HepG2 (cell line): ENCODE results near the gene MORN1. TPM values are rescaled to one million over a fixed set of nuclear protein-coding genes. Genes with fewer than 3 reads are reported as not detected.
A peak's percentile ranks its signal among the peaks of the same experiment; 100 is the strongest.

ENCODE experiments used
- ATAC-seq: fragments of 200-7000 bp; cut with Tn5 transposase; 3 replicates; pipeline ENCODE4 v1.9.1; 2020; ENCODE audit warnings: mild to moderate bottlenecking, moderate library complexity
- BruUV-seq: library from RNA; stranded (reverse); fragments of 400-500 nt; replicated peaks from 2 replicates; lab custom pipeline; 2021; lab: Mats Ljungman, UMichigan
- CTCF ChIA-PET: fragments of 300-600 bp; formaldehyde crosslinking; extraction: SDS; loops from one replicate; lab custom pipeline; 2021; ENCODE audit warnings: low total read pairs, inconsistent platforms, low intra/inter-chr PET ratio; lab: Yijun Ruan, JAX
- POLR2A ChIA-PET: fragments of 350-600 bp; sonication (Branson Sonifier 250); formaldehyde crosslinking; loops from one replicate; lab custom pipeline; 2020; ENCODE audit warnings: antibody characterized with exemption, inconsistent platforms; lab: Yijun Ruan, JAX
- DNase-seq: peaks from one replicate; pipeline ENCODE4 v3.0.0-alpha.2; 2015; ENCODE audit warnings: low spot score
- FAIRE-seq: peaks from 3 replicates; lab custom pipeline; 2011; peaks lifted over from hg19 to GRCh38; lab: Jason Lieb, UNC
- H2AFZ ChIP-seq: one replicate; pipeline ENCODE4 v1.6.1; 2011; ENCODE audit warnings: low read length, inconsistent platforms
- H3K27ac ChIP-seq: fragments of 300-600 bp; 3 replicates; pipeline ENCODE4 v1.8.0; 2011; ENCODE audit warnings: mixed run types, mild to moderate bottlenecking, mixed read lengths, low read length, inconsistent platforms; ENCODE audit not compliant: insufficient read depth; ENCODE audit errors: extremely low read length
- H3K27me3 ChIP-seq, 2 experiments: fragments of 200-600 bp in 1 of 2; 2 replicates in 1 of 2; 3 replicates in 1 of 2; pipeline versions ENCODE4 v1.6.0 to v1.8.0; 2011; ENCODE audit warnings: low read length in 2 of 2, mild to moderate bottlenecking in 2 of 2, moderate library complexity in 2 of 2, inconsistent platforms in 1 of 2; ENCODE audit not compliant: insufficient read depth in 2 of 2, control insufficient read depth in 1 of 2
- H3K36me3 ChIP-seq, 2 experiments: fragments of 200-600 bp in 1 of 2; replicated peaks in 1 of 2; 2 replicates in 1 of 2; 3 replicates in 1 of 2; pipeline versions ENCODE4 v1.5.1 to v1.8.0; 2011; ENCODE audit warnings: low read length in 2 of 2, inconsistent platforms in 1 of 2; ENCODE audit not compliant: insufficient read depth in 2 of 2, control insufficient read depth in 1 of 2
- H3K4me1 ChIP-seq: 2 replicates; pipeline ENCODE4 v1.5.1; 2012; ENCODE audit warnings: low read length, inconsistent platforms; ENCODE audit not compliant: insufficient read depth
- H3K4me2 ChIP-seq: 2 replicates; pipeline ENCODE4 v1.6.0; 2011; ENCODE audit warnings: low read depth, low read length, inconsistent platforms
- H3K4me3 ChIP-seq, 3 experiments: fragments of 200-600 bp in 1 of 3; sonication (generic), shearing (Covaris generic) in 1 of 3; replicated peaks in 1 of 3; 2 replicates each; pipeline ENCODE4 v1.5.1; 2011 to 2016; ENCODE audit warnings: low read length in 3 of 3, inconsistent platforms in 2 of 3, low read depth in 2 of 3, mild to moderate bottlenecking in 2 of 3, control low read depth in 1 of 3, mixed read lengths in 1 of 3; ENCODE audit not compliant: insufficient read depth in 1 of 3
- H3K79me2 ChIP-seq: one replicate; pipeline ENCODE4 v1.6.1; 2011; ENCODE audit warnings: low read length, inconsistent platforms; ENCODE audit not compliant: insufficient read depth
- H3K9ac ChIP-seq: 2 replicates; pipeline ENCODE4 v1.6.0; 2011; ENCODE audit warnings: mild to moderate bottlenecking, low read depth, low read length, inconsistent platforms; ENCODE audit not compliant: insufficient read depth
- H3K9me3 ChIP-seq: 2 replicates; pipeline ENCODE4 v1.5.1; 2012; ENCODE audit warnings: mild to moderate bottlenecking, low read length
- H4K20me1 ChIP-seq: 2 replicates; pipeline ENCODE4 v1.6.0; 2011; ENCODE audit warnings: inconsistent platforms, mild to moderate bottlenecking, low read length, moderate library complexity; ENCODE audit not compliant: insufficient read depth
- AKAP8 ChIP-seq: sonication (generic); formaldehyde crosslinking; IDR thresholded peaks from 2 replicates; pipeline ENCODE4 v1.5.1; 2020; ENCODE audit warnings: mild to moderate bottlenecking, missing genetic modification reagents
- BCL6 ChIP-seq: IDR thresholded peaks from 2 replicates; pipeline ENCODE4 v1.6.1; 2016; ENCODE audit warnings: missing genetic modification reagents, missing compliant biosample characterization
- CEBPB ChIP-seq: IDR thresholded peaks from 2 replicates; pipeline ENCODE4 v1.6.1; 2011; ENCODE audit warnings: low read depth, low read length, improper control_type of control experiment, borderline replicate concordance
- CEBPG ChIP-seq: IDR thresholded peaks from 2 replicates; pipeline ENCODE4 v1.6.1; 2016
- EZH2 ChIP-seq: conservative IDR thresholded peaks from 2 replicates; pipeline ENCODE4 v1.6.1; 2012; ENCODE audit warnings: mild to moderate bottlenecking, low read depth, low read length, moderate library complexity
- TFE3 ChIP-seq: IDR thresholded peaks from 2 replicates; pipeline ENCODE4 v1.6.1; 2016
- TOPORS ChIP-seq: sonication (generic); formaldehyde crosslinking; IDR thresholded peaks from 2 replicates; pipeline ENCODE4 v1.8.0; 2023; ENCODE audit warnings: mild to moderate bottlenecking, missing genetic modification reagents
- WGBS: methylation state at CpG from one replicate; pipeline ENCODE4 v1.1.6; 2017; ENCODE audit warnings: low lambda C conversion rate; 5-methylcytosine and 5-hydroxymethylcytosine counted together
- in situ Hi-C: cut with HindIII; loops from 2 replicates; pipeline ENCODE4 v1.10.0; 2017; ENCODE audit warnings: low pct_unique_long_range_greater_than_20kb; ENCODE audit not compliant: extremely low pct_ligation_motif_present
- intact Hi-C: fragments of 100-400 bp; cut with micrococcal nuclease; formaldehyde crosslinking; loops from one replicate; pipeline ENCODE4 v1.10.0; 2022; ENCODE audit not compliant: unreplicated experiment
- polyA plus RNA-seq, 8 experiments: library from polyadenylated mRNA; depleted of rRNA in 3 of 8; stranded (reverse) in 7 of 8; unstranded in 1 of 8; fragments of >200 nt; fragmentation: Illumina TruSeq in 4 of 8; extraction: Trizol in 4 of 8; gene quantifications; 2 replicates each; pipeline versions ENCODE4 v1.2.1 to v1.2.3, GENCODE V29; 2011 to 2016; ENCODE audit warnings: low read depth in 4 of 8, missing spikeins in 1 of 8, mixed read lengths in 1 of 8; ENCODE audit not compliant: insufficient read depth in 1 of 8
- total RNA-seq, 5 experiments: library from RNA; depleted of rRNA; stranded (reverse); fragments of >200 nt; fragmentation: Illumina TruSeq; extraction: Trizol; gene quantifications; 2 replicates each; pipeline ENCODE4 v1.2.3, GENCODE V29; 2016; ENCODE audit warnings: low read depth in 1 of 5
- TF ChIP-seq, protein P1 (sequence below): sonication (generic); formaldehyde crosslinking; IDR thresholded peaks from 2 replicates; pipeline ENCODE4 v1.8.0; 2022; ENCODE audit warnings: missing genetic modification reagents, mild to moderate bottlenecking, inconsistent platforms, borderline replicate concordance
- TF ChIP-seq, protein P2 (sequence below): sonication (generic); formaldehyde crosslinking; IDR thresholded peaks from 2 replicates; pipeline ENCODE4 v1.5.1; 2020; ENCODE audit warnings: mild to moderate bottlenecking, missing genetic modification reagents, moderate library complexity

MORN1 gene
- total and polyA plus RNA-seq, 2 of the 13 experiments (the other 11 are each of a cell fraction or from before 2014, with no cell fraction given), result 3.1 to 6.5 TPM

DNA sequence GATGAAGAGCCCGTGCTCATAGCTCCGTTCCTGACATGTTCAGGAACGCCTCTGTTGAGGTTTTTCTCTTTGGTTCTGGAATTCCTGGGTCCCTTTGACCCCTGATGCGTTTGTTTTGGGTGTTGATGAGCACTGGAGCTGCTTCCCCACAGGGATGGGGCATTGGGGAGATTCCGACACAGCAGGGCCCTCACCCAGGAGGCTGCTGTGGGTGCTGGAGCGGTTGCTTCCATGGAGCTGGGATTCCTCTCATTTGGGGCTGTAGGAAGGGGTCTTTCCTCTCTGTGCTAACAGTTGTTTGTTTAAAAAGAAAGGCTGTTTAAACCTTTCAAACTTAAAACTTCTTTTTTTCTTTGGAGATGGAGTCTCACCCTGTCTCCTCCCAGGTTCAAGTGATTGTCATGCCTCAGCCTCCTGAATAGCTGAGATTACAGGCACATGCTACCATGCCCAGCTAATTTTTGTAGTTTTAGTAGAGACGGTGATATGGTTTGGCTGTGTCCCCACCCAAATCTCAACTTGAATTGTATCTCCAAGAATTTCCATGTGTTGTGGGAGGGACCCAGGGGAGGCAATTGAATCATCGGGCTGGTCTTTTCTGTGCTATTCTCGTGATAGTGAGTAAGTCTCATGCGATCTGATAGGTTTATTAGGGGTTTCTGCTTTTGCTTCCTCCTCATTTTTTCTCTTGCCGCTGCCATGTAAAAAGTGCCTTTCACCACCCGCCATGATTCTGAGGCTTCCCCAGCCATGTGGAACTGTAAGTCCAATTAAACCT is 114.4 kb downstream of the MORN1 start:
- WGBS, result 94% methylated on average over 11 of the region's 12 CpGs
- no peaks in the 10 kb centered on the region for H3K9me3 ChIP-seq
- intact Hi-C loops, result no loop called here
- H2AFZ ChIP-seq, result no peak overlapping the region
- H3K79me2 ChIP-seq, result peaks cover 72% of the 10 kb centered on the region
- ChIA-PET POLR2A (no interaction called here), CTCF (no interaction called here)
- no peak for ATAC-seq
- in situ Hi-C loops, result no loop called here
- H3K36me3 ChIP-seq, result peaks cover 3 to 14% of the 10 kb centered on the region in 2 experiments; a peak in 3 of 5 replicates
- H4K20me1 ChIP-seq, result peaks cover 48% of the 10 kb centered on the region
- DNase-seq, result no peak
- BruUV-seq, result no TSS peak
- no peaks in the 10 kb centered on the region for H3K27me3 ChIP-seq
- H3K4me3 ChIP-seq, result no peak overlapping the region
- H3K27ac ChIP-seq, result no peak overlapping the region
- FAIRE-seq, result no peak
- H3K4me2 ChIP-seq, result no peak overlapping the region
- H3K9ac ChIP-seq, result no peak overlapping the region
- H3K4me1 ChIP-seq, result peaks cover 49% of the 10 kb centered on the region
- no peak for TF ChIP-seq TFE3 (CRISPR knock-in tag)
- no peak for TF ChIP-seq EZH2
- no peak for TF ChIP-seq BCL6 (CRISPR knock-in tag)

- in situ Hi-C loops (no loop called here), intact Hi-C loops (no loop called here)
- Histone ChIP-seq H3K27me3 (no peaks in the 10 kb centered on the region), H3K79me2 (peaks cover 82% of the 10 kb centered on the region), H2AFZ (no peak overlapping the region), H3K9ac (no peak overlapping the region), H3K4me3 (no peak overlapping the region), H3K4me2 (no peak overlapping the region), H3K36me3 (peaks cover 3 to 14% of the 10 kb centered on the region in 2 experiments; a peak in 3 of 5 replicates), H3K4me1 (peaks cover 60% of the 10 kb centered on the region), H3K9me3 (no peaks in the 10 kb centered on the region), H4K20me1 (peaks cover 58% of the 10 kb centered on the region), H3K27ac (peak overlapping the region; percentile 2)
- TF ChIP-seq CEBPB, result peak; percentile 69; the same call in 1 of the 2 replicates
- TF ChIP-seq, protein P1, sequence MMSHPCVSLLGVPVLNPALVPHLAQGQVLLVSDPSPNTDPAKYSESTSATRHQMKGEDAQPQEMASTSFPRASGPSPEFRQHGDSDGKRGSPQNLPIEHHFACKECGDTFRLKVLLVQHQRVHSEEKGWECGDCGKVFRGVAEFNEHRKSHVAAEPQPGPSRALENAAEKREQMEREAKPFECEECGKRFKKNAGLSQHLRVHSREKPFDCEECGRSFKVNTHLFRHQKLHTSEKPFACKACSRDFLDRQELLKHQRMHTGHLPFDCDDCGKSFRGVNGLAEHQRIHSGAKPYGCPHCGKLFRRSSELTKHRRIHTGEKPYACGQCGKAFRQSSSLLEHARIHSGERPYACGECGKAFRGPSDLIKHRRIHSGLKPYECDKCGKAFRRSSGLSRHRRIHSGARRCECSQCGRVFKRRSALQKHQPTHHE (CRISPR knock-in tag), result no peak
- TF ChIP-seq TOPORS (CRISPR knock-in tag), result no peak
- TF ChIP-seq CEBPG (CRISPR knock-in tag), result 0 out of 2 replicates have a peak, but pooled peaks have one; percentile 48
- TF ChIP-seq, protein P2, sequence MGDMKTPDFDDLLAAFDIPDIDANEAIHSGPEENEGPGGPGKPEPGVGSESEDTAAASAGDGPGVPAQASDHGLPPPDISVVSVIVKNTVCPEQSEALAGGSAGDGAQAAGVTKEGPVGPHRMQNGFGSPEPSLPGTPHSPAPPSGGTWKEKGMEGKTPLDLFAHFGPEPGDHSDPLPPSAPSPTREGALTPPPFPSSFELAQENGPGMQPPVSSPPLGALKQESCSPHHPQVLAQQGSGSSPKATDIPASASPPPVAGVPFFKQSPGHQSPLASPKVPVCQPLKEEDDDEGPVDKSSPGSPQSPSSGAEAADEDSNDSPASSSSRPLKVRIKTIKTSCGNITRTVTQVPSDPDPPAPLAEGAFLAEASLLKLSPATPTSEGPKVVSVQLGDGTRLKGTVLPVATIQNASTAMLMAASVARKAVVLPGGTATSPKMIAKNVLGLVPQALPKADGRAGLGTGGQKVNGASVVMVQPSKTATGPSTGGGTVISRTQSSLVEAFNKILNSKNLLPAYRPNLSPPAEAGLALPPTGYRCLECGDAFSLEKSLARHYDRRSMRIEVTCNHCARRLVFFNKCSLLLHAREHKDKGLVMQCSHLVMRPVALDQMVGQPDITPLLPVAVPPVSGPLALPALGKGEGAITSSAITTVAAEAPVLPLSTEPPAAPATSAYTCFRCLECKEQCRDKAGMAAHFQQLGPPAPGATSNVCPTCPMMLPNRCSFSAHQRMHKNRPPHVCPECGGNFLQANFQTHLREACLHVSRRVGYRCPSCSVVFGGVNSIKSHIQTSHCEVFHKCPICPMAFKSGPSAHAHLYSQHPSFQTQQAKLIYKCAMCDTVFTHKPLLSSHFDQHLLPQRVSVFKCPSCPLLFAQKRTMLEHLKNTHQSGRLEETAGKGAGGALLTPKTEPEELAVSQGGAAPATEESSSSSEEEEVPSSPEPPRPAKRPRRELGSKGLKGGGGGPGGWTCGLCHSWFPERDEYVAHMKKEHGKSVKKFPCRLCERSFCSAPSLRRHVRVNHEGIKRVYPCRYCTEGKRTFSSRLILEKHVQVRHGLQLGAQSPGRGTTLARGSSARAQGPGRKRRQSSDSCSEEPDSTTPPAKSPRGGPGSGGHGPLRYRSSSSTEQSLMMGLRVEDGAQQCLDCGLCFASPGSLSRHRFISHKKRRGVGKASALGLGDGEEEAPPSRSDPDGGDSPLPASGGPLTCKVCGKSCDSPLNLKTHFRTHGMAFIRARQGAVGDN (CRISPR knock-in tag), result peak; percentile 13; the same call in 1 of the 2 replicates
- TF ChIP-seq AKAP8 (CRISPR knock-in tag), result peak; percentile 37; the same call in 1 of the 2 replicates
- FAIRE-seq (no peak), DNase-seq (no peak), ATAC-seq (no peak)
- ChIA-PET POLR2A (no interaction called here), CTCF (no interaction called here)
- WGBS, result 69% methylated on average over 9 of the region's 14 CpGs
- BruUV-seq, result no TSS peak
Observed at GRCh38 chr1:2275796-2276536, 115.4 kb downstream of the MORN1 start.
